Astrocyte (in vitro differentiated cells and primary cell): Measurements from ENCODE around the gene OR5M8.

Experiments
- CTCF ChIP-seq: IDR thresholded peaks from 2 replicates; pipeline ENCODE4 v1.5.1; 2011; ENCODE audit warnings: low read depth, mild to moderate bottlenecking, inconsistent platforms, low read length, moderate library complexity; ENCODE audit not compliant: insufficient read depth
- EZH2 ChIP-seq: IDR thresholded peaks from 2 replicates; pipeline ENCODE4 v1.6.1; 2012; ENCODE audit warnings: mild to moderate bottlenecking, low read length, inconsistent platforms; ENCODE audit not compliant: insufficient read depth

- TF ChIP-seq CTCF: no peak
- TF ChIP-seq EZH2: no peak
Observed at GRCh38 chr11:56513280-56513679, 22.1 kb upstream of the OR5M8 start.
